A549 (cell line): ENCODE results near the gene TRAPPC10. TPM values are rescaled to one million over a fixed set of nuclear protein-coding genes. Genes with fewer than 3 reads are reported as not detected.

Experiments used
- ATAC-seq, 2 experiments: fragments of 200-7000 bp in 1 of 2; fragments of >200 bp in 1 of 2; cut with Nextera tagmentation in 1 of 2; cut with Tn5 transposase in 1 of 2; 3 replicates each; pipeline versions ENCODE4 v1.8.0 to v1.9.1; 2018 to 2020; ENCODE audit warnings: mild to moderate bottlenecking in 1 of 2, moderate library complexity in 1 of 2
- CTCF ChIA-PET: fragments of 300-600 bp; sonication (Branson Sonifier 250); formaldehyde crosslinking; extraction: SDS; loops from one replicate; lab custom pipeline; 2021; ENCODE audit warnings: antibody characterized with exemption, inconsistent platforms; lab: Yijun Ruan, JAX
- POLR2A ChIA-PET: fragments of 350-600 bp; formaldehyde crosslinking; extraction: SDS; loops from one replicate; lab custom pipeline; 2021; ENCODE audit warnings: antibody characterized with exemption, inconsistent platforms; lab: Yijun Ruan, JAX
- DNase-seq, 2 experiments: peaks; one replicate each; pipeline versions ENCODE4 v3.0.0 to v3.0.0-alpha.2; 2011 to 2016; ENCODE audit warnings: low read depth in 1 of 2, low spot score in 1 of 2
- FAIRE-seq: peaks from 2 replicates; lab custom pipeline; 2011; peaks lifted over from hg19 to GRCh38; lab: Jason Lieb, UNC
- H3K27ac ChIP-seq, 2 experiments: fragments of >200 bp; sonication (Bioruptor Twin); formaldehyde crosslinking; 3 replicates each; pipeline ENCODE4 v1.5.1; 2016 to 2017
- H3K4me1 ChIP-seq: fragments of >200 bp; sonication (Bioruptor Twin); formaldehyde crosslinking; 3 replicates; pipeline ENCODE4 v1.6.1; 2016
- H3K4me2 ChIP-seq: fragments of >200 bp; sonication (Bioruptor Twin); formaldehyde crosslinking; 3 replicates; pipeline ENCODE4 v1.6.1; 2016
- H3K4me3 ChIP-seq: fragments of >200 bp; sonication (Bioruptor Twin); formaldehyde crosslinking; 3 replicates; pipeline ENCODE4 v1.5.1; 2016
- H3K9me3 ChIP-seq: fragments of >200 bp; sonication (Bioruptor Twin); formaldehyde crosslinking; 3 replicates; pipeline ENCODE4 v1.6.1; 2016
- CBX2 ChIP-seq: fragments of 200-600 bp; sonication (generic); IDR thresholded peaks from 2 replicates; pipeline ENCODE4 v1.6.1; 2016; ENCODE audit warnings: low read depth, mild to moderate bottlenecking, borderline replicate concordance
- CBX8 ChIP-seq: fragments of 200-600 bp; sonication (generic); IDR thresholded peaks from 2 replicates; pipeline ENCODE4 v1.6.1; 2016
- EHF ChIP-seq: fragments of 250-450 bp; sonication (Bioruptor Pico); IDR thresholded peaks from 2 replicates; pipeline ENCODE4 v1.5.0; 2020; ENCODE audit warnings: mild to moderate bottlenecking
- ESRRA ChIP-seq: fragments of 150-350 bp; IDR thresholded peaks from 2 replicates; pipeline ENCODE4 v1.6.1; 2014; ENCODE audit warnings: mild to moderate bottlenecking, low read length, borderline replicate concordance
- HEYL ChIP-seq: fragments of 250-450 bp; sonication (Bioruptor Pico); IDR thresholded peaks from 2 replicates; pipeline ENCODE4 v1.8.0; 2021; ENCODE audit warnings: mild to moderate bottlenecking, moderate library complexity
- HOXB13 ChIP-seq: fragments of 250-450 bp; sonication (Bioruptor Pico); IDR thresholded peaks from 2 replicates; pipeline ENCODE4 v1.5.0; 2020; ENCODE audit warnings: low read depth, mild to moderate bottlenecking, moderate library complexity
- JUN ChIP-seq, 2 experiments: fragments of >200 bp; sonication (Bioruptor Twin); formaldehyde crosslinking; IDR thresholded peaks; 2 replicates in 1 of 2; 3 replicates in 1 of 2; pipeline ENCODE4 v1.6.1; 2016 to 2017
- KDM5A ChIP-seq: fragments of 200-600 bp; sonication (generic); IDR thresholded peaks from 2 replicates; pipeline ENCODE4 v1.6.1; 2016; ENCODE audit warnings: antibody characterized with exemption, mild to moderate bottlenecking
- MAFK ChIP-seq: fragments of 450-650 bp; IDR thresholded peaks from 2 replicates; pipeline ENCODE4 v1.6.1; 2014; ENCODE audit not compliant: partially characterized antibody
- PHF8 ChIP-seq: fragments of 200-600 bp; sonication (generic); IDR thresholded peaks from 2 replicates; pipeline ENCODE4 v1.6.1; 2016; ENCODE audit warnings: low read depth, mild to moderate bottlenecking, antibody characterized with exemption, moderate library complexity, borderline replicate concordance
- POLR2A ChIP-seq: IDR thresholded peaks from 2 replicates; pipeline ENCODE4 v1.6.1; 2012; ENCODE audit warnings: mild to moderate bottlenecking, low read length
- RCOR1 ChIP-seq: fragments of 150-350 bp; IDR thresholded peaks from 2 replicates; pipeline ENCODE4 v1.6.1; 2014; ENCODE audit warnings: antibody characterized with exemption, low read length, low read depth
- RNF2 ChIP-seq: fragments of 200-600 bp; sonication (generic); IDR thresholded peaks from 2 replicates; pipeline ENCODE4 v1.6.1; 2016; ENCODE audit warnings: low read depth, mild to moderate bottlenecking, antibody characterized with exemption, moderate library complexity, borderline replicate concordance
- WGBS: methylation state at CpG from one replicate; pipeline ENCODE4 v1.1.6; 2017; ENCODE audit errors: missing lambda C conversion rate; 5-methylcytosine and 5-hydroxymethylcytosine counted together
- polyA plus RNA-seq, 4 experiments: library from polyadenylated mRNA; depleted of rRNA in 3 of 4; stranded (reverse); fragments of >200 nt; fragmentation: RNase III in 1 of 4; extraction: RNeasy Plus Mini Kit Qiagen cat#74134 plus additional on column Dnase treatment in 1 of 4; gene quantifications; 2 replicates in 3 of 4; 3 replicates in 1 of 4; pipeline ENCODE4 v1.2.3, GENCODE V29; 2011 to 2017
- TF ChIP-seq, protein P1 (sequence below): fragments of 250-450 bp; sonication (Bioruptor Pico); IDR thresholded peaks from 2 replicates; pipeline ENCODE4 v1.5.0; 2021; ENCODE audit warnings: mild to moderate bottlenecking, moderate library complexity, borderline replicate concordance
- TF ChIP-seq, protein P2 (sequence below): fragments of >200 bp; sonication (Bioruptor Twin); formaldehyde crosslinking; IDR thresholded peaks from 3 replicates; pipeline ENCODE4 v1.5.1; 2016
- TF ChIP-seq, protein P3 (sequence below): IDR thresholded peaks from 2 replicates; pipeline ENCODE4 v1.6.1; 2012; ENCODE audit warnings: low read depth, borderline replicate concordance
- TF ChIP-seq, protein P4 (sequence below): fragments of >200 bp; sonication (Bioruptor Twin); formaldehyde crosslinking; IDR thresholded peaks from 3 replicates; pipeline ENCODE4 v1.6.1; 2016

Gene TRAPPC10
- polyA plus RNA-seq, 2 of the 4 experiments (the other 2 are of a cell fraction): 11.8 to 27.7 TPM

DNA sequence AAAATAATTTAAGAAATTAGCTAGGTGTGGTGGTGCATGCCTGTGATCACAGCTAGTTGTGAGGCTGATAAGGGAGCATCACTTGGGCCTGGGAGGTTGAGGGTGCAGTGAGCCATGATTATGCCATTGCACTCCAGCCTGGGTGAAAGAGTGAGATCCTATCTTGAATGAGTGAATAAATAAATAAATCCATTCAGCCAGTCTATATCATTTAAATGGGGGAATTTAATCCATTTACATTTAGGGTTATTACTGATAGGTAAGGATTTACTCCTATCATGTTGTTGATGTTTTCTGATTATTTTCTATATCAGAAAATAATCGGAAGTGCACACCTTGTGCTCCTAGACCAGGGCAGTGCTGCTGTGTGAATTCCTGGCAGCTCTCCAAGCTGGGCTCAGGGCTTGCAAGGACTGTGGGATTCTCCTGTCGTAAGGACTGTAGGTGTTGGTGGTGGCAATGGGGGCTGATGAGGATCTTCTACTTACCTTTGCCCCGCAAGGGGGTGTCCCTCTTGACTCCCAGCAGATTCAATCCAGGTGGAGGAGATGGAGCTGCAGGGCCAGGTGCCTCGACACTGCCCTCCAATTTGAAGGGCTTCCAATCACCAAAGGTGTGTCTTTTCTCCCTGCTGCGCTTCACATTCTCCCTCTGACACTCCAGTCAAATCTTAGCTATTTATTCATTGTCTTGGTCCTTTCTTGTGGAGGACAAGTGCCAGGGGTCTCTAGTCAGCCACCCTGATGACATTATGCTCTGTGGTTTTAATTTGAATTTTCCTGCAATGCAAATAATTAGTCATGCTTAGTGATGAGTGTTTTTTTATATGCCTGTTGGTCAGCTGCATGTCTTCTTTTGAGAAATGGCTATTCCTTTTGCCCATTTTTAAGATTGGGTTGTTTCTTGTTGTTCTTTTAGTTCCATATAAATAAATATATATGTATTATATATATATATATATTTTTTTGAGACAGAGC lies 14.1 kb upstream of the TRAPPC10 start (continued):
- no peak for TF ChIP-seq RCOR1
- TF ChIP-seq, protein P1, sequence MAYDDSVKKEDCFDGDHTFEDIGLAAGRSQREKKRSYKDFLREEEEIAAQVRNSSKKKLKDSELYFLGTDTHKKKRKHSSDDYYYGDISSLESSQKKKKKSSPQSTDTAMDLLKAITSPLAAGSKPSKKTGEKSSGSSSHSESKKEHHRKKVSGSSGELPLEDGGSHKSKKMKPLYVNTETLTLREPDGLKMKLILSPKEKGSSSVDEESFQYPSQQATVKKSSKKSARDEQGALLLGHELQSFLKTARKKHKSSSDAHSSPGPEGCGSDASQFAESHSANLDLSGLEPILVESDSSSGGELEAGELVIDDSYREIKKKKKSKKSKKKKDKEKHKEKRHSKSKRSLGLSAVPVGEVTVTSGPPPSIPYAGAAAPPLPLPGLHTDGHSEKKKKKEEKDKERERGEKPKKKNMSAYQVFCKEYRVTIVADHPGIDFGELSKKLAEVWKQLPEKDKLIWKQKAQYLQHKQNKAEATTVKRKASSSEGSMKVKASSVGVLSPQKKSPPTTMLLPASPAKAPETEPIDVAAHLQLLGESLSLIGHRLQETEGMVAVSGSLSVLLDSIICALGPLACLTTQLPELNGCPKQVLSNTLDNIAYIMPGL (CRISPR knock-in tag): no peak

DNA sequence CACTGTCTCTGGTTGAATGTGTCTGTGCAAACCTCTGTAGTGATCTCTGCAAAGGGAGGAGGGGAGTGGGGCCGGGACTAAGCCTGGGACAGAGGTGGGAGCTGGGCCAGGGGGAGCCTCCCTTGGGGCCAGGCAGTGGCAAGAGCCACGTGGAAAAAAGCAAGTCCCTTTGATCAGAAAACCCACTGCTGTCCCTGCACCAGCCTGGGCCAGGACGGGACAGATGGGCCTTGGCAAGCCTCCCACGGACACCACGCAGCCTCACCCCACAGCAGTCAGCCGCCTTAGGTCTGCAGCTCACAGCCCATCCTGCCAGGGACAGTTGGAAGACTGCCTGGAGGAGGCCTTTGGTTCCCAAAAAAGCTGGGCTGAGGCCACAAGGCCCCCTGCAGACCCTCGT lies 11.7 kb upstream of the TRAPPC10 start:
- WGBS: 65% methylated on average over 6 of the region's 7 CpGs
- DNase-seq (no peak), ATAC-seq (no peak)
- no peak overlapping the region for H3K4me2 ChIP-seq
- POLR2A ChIA-PET: no interaction called here
- CTCF ChIA-PET: interaction anchor here (1.5 kb wide), 1 partner anchor 12 kb away, joined by 3 read pairs; the partner anchor contains the start of gene TRAPPC10
- no peaks in the 10 kb centered on the region for H3K4me1 ChIP-seq
- no peaks in the 10 kb centered on the region for H3K9me3 ChIP-seq
- H3K4me3 ChIP-seq: no peak overlapping the region
- TF ChIP-seq POLR2A: no peak
- no peak for TF ChIP-seq PHF8
- no peak for TF ChIP-seq HOXB13
- TF ChIP-seq, protein P2, sequence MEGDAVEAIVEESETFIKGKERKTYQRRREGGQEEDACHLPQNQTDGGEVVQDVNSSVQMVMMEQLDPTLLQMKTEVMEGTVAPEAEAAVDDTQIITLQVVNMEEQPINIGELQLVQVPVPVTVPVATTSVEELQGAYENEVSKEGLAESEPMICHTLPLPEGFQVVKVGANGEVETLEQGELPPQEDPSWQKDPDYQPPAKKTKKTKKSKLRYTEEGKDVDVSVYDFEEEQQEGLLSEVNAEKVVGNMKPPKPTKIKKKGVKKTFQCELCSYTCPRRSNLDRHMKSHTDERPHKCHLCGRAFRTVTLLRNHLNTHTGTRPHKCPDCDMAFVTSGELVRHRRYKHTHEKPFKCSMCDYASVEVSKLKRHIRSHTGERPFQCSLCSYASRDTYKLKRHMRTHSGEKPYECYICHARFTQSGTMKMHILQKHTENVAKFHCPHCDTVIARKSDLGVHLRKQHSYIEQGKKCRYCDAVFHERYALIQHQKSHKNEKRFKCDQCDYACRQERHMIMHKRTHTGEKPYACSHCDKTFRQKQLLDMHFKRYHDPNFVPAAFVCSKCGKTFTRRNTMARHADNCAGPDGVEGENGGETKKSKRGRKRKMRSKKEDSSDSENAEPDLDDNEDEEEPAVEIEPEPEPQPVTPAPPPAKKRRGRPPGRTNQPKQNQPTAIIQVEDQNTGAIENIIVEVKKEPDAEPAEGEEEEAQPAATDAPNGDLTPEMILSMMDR: no peak
- TF ChIP-seq EHF (CRISPR knock-in tag): no peak
- TF ChIP-seq CBX8: no peak
- TF ChIP-seq RNF2: no peak
- no peak for TF ChIP-seq JUN (IDR thresholded peaks at IDR 0.05)
- TF ChIP-seq ESRRA: no peak
- TF ChIP-seq, protein P3, sequence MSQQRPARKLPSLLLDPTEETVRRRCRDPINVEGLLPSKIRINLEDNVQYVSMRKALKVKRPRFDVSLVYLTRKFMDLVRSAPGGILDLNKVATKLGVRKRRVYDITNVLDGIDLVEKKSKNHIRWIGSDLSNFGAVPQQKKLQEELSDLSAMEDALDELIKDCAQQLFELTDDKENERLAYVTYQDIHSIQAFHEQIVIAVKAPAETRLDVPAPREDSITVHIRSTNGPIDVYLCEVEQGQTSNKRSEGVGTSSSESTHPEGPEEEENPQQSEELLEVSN: no peak
- no peak for TF ChIP-seq KDM5A
- TF ChIP-seq, protein P4, sequence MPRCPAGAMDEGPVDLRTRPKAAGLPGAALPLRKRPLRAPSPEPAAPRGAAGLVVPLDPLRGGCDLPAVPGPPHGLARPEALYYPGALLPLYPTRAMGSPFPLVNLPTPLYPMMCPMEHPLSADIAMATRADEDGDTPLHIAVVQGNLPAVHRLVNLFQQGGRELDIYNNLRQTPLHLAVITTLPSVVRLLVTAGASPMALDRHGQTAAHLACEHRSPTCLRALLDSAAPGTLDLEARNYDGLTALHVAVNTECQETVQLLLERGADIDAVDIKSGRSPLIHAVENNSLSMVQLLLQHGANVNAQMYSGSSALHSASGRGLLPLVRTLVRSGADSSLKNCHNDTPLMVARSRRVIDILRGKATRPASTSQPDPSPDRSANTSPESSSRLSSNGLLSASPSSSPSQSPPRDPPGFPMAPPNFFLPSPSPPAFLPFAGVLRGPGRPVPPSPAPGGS: no peak
- TF ChIP-seq, all 56 proteins: peak for 0
- no peak for FAIRE-seq
- H3K27ac ChIP-seq: no peak overlapping the region

DNA sequence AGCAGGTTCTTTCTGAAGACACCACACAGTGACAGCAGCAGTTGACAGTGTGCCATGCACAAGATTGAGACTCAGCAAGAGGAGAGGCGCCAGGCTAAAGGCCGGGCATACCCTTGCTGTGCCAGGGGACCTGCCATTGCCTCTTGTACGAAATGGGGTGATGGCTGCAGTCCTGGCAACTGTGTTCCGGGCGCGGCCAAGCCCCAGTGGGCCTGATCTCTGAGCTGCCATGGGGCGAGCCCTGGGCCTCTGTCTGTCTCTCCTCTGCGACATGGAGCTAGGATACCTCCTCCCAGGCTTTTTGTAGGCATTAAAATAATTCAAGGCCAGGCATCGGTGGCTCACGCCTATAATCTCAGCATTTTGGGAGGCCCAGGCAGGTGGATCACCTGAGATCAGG lies 9.6 kb upstream of the TRAPPC10 start:
- no peak for DNase-seq
- POLR2A ChIA-PET: no interaction called here
- TF ChIP-seq MAFK (no peak), CBX2 (no peak), HEYL (CRISPR knock-in tag) (no peak), EHF (CRISPR knock-in tag) (no peak)
- TF ChIP-seq, protein P4: no peak
- H3K4me1 ChIP-seq: peaks cover 16% of the 10 kb centered on the region
- WGBS: 79% methylated on average over 9 of the region's 10 CpGs
- no peak overlapping the region for H3K27ac ChIP-seq
- FAIRE-seq: no peak
- no peak overlapping the region for H3K4me3 ChIP-seq
- no peak for ATAC-seq
- no peak overlapping the region for H3K4me2 ChIP-seq
- CTCF ChIA-PET: no interaction called here
- H3K9me3 ChIP-seq: no peaks in the 10 kb centered on the region
